ENCODE data around the gene GRIK1.

GRCh38 chr21:29583424-29583924, 356.3 kb downstream of the GRIK1 start:
- TF ChIP-seq POLR2AphosphoS5 (IDR thresholded peaks at IDR 0.05; ENCODE audit: borderline replicate concordance, low read depth, low read length): no peak
- TF ChIP-seq EZH2 (IDR thresholded peaks at IDR 0.05): no peak
- no peak for TF ChIP-seq FOXP2 (optimal IDR thresholded peaks at IDR 0.05; ENCODE audit: control extremely low read depth, extremely low read length, insufficient read depth)

Measured in SK-N-MC (cell line).